ENCODE data around the gene ZNF280C.
"Not testable (repeated sequence)": the region's sequence is repeated elsewhere in the genome, so short reads cannot be mapped to it uniquely, and the experiment has no call there.

The ZNF280C gene

GRCh38 chrX:130282151-130282550 lies 13.5 kb upstream of the ZNF280C start:
- Histone ChIP-seq H3K4me2 (no peak overlapping the region), H3K9ac (no peak overlapping the region), H3K4me1 (ENCODE audit: low read depth, poor library complexity, severe bottlenecking) (no peaks in the 10 kb centered on the region), H2AFZ (ENCODE audit: low read depth) (no peak overlapping the region), H3K4me3 (IDR thresholded peaks at IDR 0.05; ENCODE audit: insufficient read depth, low read depth, low read length) (no peak overlapping the region), H3K27ac (no peak overlapping the region), H3K36me3 (ENCODE audit: insufficient read depth) (no peaks in the 10 kb centered on the region), H4K20me1 (ENCODE audit: insufficient read depth) (no peaks in the 10 kb centered on the region), H3K27me3 (ENCODE audit: insufficient read depth, low read depth) (no peaks in the 10 kb centered on the region), H3K79me2 (ENCODE audit: insufficient read depth, low read depth) (no peaks in the 10 kb centered on the region)
- TF ChIP-seq, protein P1, sequence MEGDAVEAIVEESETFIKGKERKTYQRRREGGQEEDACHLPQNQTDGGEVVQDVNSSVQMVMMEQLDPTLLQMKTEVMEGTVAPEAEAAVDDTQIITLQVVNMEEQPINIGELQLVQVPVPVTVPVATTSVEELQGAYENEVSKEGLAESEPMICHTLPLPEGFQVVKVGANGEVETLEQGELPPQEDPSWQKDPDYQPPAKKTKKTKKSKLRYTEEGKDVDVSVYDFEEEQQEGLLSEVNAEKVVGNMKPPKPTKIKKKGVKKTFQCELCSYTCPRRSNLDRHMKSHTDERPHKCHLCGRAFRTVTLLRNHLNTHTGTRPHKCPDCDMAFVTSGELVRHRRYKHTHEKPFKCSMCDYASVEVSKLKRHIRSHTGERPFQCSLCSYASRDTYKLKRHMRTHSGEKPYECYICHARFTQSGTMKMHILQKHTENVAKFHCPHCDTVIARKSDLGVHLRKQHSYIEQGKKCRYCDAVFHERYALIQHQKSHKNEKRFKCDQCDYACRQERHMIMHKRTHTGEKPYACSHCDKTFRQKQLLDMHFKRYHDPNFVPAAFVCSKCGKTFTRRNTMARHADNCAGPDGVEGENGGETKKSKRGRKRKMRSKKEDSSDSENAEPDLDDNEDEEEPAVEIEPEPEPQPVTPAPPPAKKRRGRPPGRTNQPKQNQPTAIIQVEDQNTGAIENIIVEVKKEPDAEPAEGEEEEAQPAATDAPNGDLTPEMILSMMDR (conservative IDR thresholded peaks at IDR 0.05; ENCODE audit: low read depth, low read length), result no peak

GRCh38 chrX:130280901-130281300 lies 12.2 kb upstream of the ZNF280C start:
- no peak overlapping the region for H3K27ac ChIP-seq
- TF ChIP-seq, protein P1 (conservative IDR thresholded peaks at IDR 0.05; ENCODE audit: low read depth, low read length), result no peak
- H3K36me3 ChIP-seq (ENCODE audit: insufficient read depth), result no peaks in the 10 kb centered on the region
- no peaks in the 10 kb centered on the region for H3K4me1 ChIP-seq (ENCODE audit: low read depth, poor library complexity, severe bottlenecking)
- H3K79me2 ChIP-seq (ENCODE audit: insufficient read depth, low read depth), result no peaks in the 10 kb centered on the region
- no peak overlapping the region for H3K4me3 ChIP-seq (IDR thresholded peaks at IDR 0.05; ENCODE audit: insufficient read depth, low read depth, low read length)
- no peak overlapping the region for H3K4me2 ChIP-seq
- H3K27me3 ChIP-seq (ENCODE audit: insufficient read depth, low read depth), result no peaks in the 10 kb centered on the region
- no peak overlapping the region for H2AFZ ChIP-seq (ENCODE audit: low read depth)
- no peak overlapping the region for H3K9ac ChIP-seq
- no peaks in the 10 kb centered on the region for H4K20me1 ChIP-seq (ENCODE audit: insufficient read depth)

DNA sequence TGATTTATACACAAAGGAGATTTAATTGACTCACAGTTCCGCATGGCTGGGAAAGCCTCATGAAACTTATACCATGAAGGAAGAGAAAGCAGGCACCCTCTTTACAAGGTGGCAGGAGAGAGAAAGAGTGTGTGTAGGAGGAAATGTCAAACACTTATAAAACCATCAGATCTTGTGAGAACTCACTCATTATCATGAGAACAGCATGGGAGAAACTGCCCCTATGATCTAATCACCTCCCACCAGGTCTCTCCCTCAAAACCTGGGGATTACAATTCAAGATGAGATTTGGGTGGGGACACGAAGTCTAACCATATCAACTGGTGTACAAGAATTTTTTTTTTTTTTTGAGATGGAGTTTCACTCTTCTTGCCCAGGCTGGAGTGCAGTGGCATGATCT lies 3.6 kb upstream of the ZNF280C start:
- not testable (repeated sequence) for H3K27ac ChIP-seq; H3K79me2 ChIP-seq (ENCODE audit: insufficient read depth, low read depth); H3K4me1 ChIP-seq (ENCODE audit: low read depth, poor library complexity, severe bottlenecking); H3K4me3 ChIP-seq (IDR thresholded peaks at IDR 0.05; ENCODE audit: insufficient read depth, low read depth, low read length); H3K9ac ChIP-seq; H2AFZ ChIP-seq (ENCODE audit: low read depth); H3K4me2 ChIP-seq; H3K27me3 ChIP-seq (ENCODE audit: insufficient read depth, low read depth); H3K36me3 ChIP-seq (ENCODE audit: insufficient read depth); H4K20me1 ChIP-seq (ENCODE audit: insufficient read depth)

GRCh38 chrX:130269391-130269790 lies 692 bp upstream of the ZNF280C start:
- H3K36me3 ChIP-seq (ENCODE audit: insufficient read depth); H3K4me2 ChIP-seq; H3K4me3 ChIP-seq (IDR thresholded peaks at IDR 0.05; ENCODE audit: insufficient read depth, low read depth, low read length); H2AFZ ChIP-seq (ENCODE audit: low read depth); H3K27me3 ChIP-seq (ENCODE audit: insufficient read depth, low read depth); H3K27ac ChIP-seq; H4K20me1 ChIP-seq (ENCODE audit: insufficient read depth); H3K9ac ChIP-seq: not testable (repeated sequence)
- H3K79me2 ChIP-seq (ENCODE audit: insufficient read depth, low read depth), result peaks cover 29% of the 10 kb centered on the region
- H3K4me1 ChIP-seq (ENCODE audit: low read depth, poor library complexity, severe bottlenecking), result peaks cover 23% of the 10 kb centered on the region

DNA sequence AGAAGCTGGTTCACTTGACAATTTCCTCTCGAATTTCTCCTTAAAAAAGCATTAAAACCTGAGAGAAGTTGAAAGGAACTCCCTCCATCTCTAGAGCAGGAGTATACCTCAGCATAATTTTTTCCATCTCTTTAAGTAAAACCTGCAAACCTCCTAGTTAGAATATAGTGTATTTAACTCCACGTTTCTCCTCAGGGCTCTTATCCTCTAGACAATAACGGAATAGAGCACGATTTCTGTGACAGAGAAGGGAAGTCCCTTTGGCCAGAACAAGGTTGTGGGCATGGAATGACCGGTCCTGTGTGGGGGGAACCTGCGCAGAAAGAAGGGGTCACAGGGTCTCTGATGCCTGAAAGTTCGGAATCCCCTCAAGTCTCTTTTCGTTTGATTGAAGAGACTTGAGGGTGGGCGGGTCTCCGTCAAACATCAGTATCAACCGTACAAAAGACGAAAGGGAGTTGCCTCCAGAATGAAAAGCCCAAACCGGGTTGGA lies 697 bp downstream of the ZNF280C start:
- H3K36me3 ChIP-seq (ENCODE audit: insufficient read depth), result no peaks in the 10 kb centered on the region
- H3K9ac ChIP-seq, result peak overlapping the region; percentile 89
- peak overlapping the region; percentile 53 for H2AFZ ChIP-seq (ENCODE audit: low read depth)
- TF ChIP-seq, protein P1 (conservative IDR thresholded peaks at IDR 0.05; ENCODE audit: low read depth, low read length), result no peak
- peak overlapping the region; percentile 88 for H3K27ac ChIP-seq
- H3K27me3 ChIP-seq (ENCODE audit: insufficient read depth, low read depth), result no peaks in the 10 kb centered on the region
- H4K20me1 ChIP-seq (ENCODE audit: insufficient read depth), result no peaks in the 10 kb centered on the region
- peaks cover 29% of the 10 kb centered on the region for H3K4me1 ChIP-seq (ENCODE audit: low read depth, poor library complexity, severe bottlenecking)
- H3K79me2 ChIP-seq (ENCODE audit: insufficient read depth, low read depth), result peaks cover 34% of the 10 kb centered on the region
- peak overlapping the region; percentile 97 for H3K4me2 ChIP-seq
- no peak overlapping the region for H3K4me3 ChIP-seq (IDR thresholded peaks at IDR 0.05; ENCODE audit: insufficient read depth, low read depth, low read length)

Measured in KMS-11 (cell line).